OCI-LY3 (cell line): ENCODE measurements around the gene NUS1.

Experiments used
- EZH2phosphoT487 ChIP-seq: fragments of 200-600 bp; shearing (Covaris generic); IDR thresholded peaks from 2 replicates; pipeline ENCODE4 v1.6.1; 2018; ENCODE audit warnings: antibody characterized with exemption, mixed run types, low read depth
- TF ChIP-seq, protein P1 (sequence below): fragments of 200-600, 300-600 bp; sonication (generic); IDR thresholded peaks from 2 replicates; pipeline ENCODE4 v1.5.1; 2014; ENCODE audit warnings: antibody characterized with exemption, low read length, low read depth

DNA sequence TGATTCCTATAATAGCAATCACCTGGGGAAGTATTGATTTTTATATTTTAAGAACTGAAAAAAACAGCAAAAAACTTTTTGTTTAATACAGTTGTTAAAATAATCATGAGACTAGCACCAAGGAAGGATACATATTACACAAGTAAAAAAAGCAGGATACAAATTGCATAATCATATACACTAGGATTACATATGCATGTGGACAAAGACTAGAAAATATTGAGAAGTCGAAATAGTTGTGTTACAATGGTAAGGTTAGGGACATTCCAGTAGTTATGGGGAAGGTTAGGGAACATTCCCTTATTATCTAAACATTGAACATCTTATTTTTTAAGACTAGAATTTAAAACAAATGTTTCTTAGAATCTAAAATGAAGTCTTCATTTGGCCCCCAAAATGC is 9.5 kb downstream of the NUS1 start:
- TF ChIP-seq, protein P1, sequence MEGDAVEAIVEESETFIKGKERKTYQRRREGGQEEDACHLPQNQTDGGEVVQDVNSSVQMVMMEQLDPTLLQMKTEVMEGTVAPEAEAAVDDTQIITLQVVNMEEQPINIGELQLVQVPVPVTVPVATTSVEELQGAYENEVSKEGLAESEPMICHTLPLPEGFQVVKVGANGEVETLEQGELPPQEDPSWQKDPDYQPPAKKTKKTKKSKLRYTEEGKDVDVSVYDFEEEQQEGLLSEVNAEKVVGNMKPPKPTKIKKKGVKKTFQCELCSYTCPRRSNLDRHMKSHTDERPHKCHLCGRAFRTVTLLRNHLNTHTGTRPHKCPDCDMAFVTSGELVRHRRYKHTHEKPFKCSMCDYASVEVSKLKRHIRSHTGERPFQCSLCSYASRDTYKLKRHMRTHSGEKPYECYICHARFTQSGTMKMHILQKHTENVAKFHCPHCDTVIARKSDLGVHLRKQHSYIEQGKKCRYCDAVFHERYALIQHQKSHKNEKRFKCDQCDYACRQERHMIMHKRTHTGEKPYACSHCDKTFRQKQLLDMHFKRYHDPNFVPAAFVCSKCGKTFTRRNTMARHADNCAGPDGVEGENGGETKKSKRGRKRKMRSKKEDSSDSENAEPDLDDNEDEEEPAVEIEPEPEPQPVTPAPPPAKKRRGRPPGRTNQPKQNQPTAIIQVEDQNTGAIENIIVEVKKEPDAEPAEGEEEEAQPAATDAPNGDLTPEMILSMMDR, result no peak
- no peak for TF ChIP-seq EZH2phosphoT487
